GM12892 (cell line): ENCODE data around the gene NCAPH2.

Experiments used
- POLR2A ChIP-seq: IDR thresholded peaks from 2 replicates; pipeline ENCODE4 v1.6.1; 2011; ENCODE audit warnings: low read depth, low read length, control low read depth
- POLR2AphosphoS5 ChIP-seq: IDR thresholded peaks from 2 replicates; pipeline ENCODE4 v1.6.1; 2011; ENCODE audit warnings: low read depth, low read length, control low read depth
- TAF1 ChIP-seq: IDR thresholded peaks from 2 replicates; pipeline ENCODE4 v1.6.1; 2011; ENCODE audit warnings: low read depth, mild to moderate bottlenecking, control low read depth, low read length, borderline replicate concordance

GRCh38 chr22:50567721-50568252 is 59.8 kb downstream of the NCAPH2 start:
- no peak for TF ChIP-seq POLR2AphosphoS5
- TF ChIP-seq POLR2A, result no peak
- TF ChIP-seq TAF1, result no peak
